ENCODE results near the gene PPP6R3. TPM values are rescaled to one million over a fixed set of nuclear protein-coding genes. Genes with fewer than 3 reads are reported as not detected.

PPP6R3 gene
- total and polyA plus RNA-seq, 2 donors (not counting 3 experiments of a cell fraction or from before 2014, with no cell fraction given), result 31.7 to 98.8 TPM

GRCh38 chr11:68609761-68610160, 149.2 kb downstream of the PPP6R3 start:
- Histone ChIP-seq H3K27ac (ENCODE audit: insufficient read depth, low read depth, low read length) (no peak overlapping the region), H3K4me2 (ENCODE audit: insufficient read depth, low read length) (no peak overlapping the region), H3K79me2 (ENCODE audit: control insufficient read depth, insufficient read depth, low read length) (no peaks in the 10 kb centered on the region), H3K36me3 (ENCODE audit: control insufficient read depth in 2 of 2, extremely low read depth in 1 of 2, insufficient read depth in 2 of 2, low read length in 2 of 2) (peaks cover 31 to 35% of the 10 kb centered on the region in 2 experiments), H3K27me3 (ENCODE audit: control insufficient read depth in 2 of 2, insufficient read depth in 2 of 2, low read length in 2 of 2) (no peaks in the 10 kb centered on the region), H3K9ac (replicated peaks; ENCODE audit: extremely low read depth, insufficient read depth, low read length) (no peak overlapping the region), H3K4me3 (replicated peaks in 1 of 3; ENCODE audit: insufficient read depth in 1 of 3, low read depth in 1 of 3, low read length in 3 of 3) (no peak overlapping the region), H3K9me3 (replicated peaks; ENCODE audit: control insufficient read depth, insufficient read depth, low read length) (no peaks in the 10 kb centered on the region), H3K9me1 (replicated peaks; ENCODE audit: control insufficient read depth, extremely low read depth, insufficient read depth, low read length) (no peaks in the 10 kb centered on the region), H4K20me1 (replicated peaks; ENCODE audit: control insufficient read depth, extremely low read depth, insufficient read depth, low read length) (no peaks in the 10 kb centered on the region), H2AFZ (ENCODE audit: low read depth, low read length) (no peak overlapping the region), H3K4me1 (ENCODE audit: control insufficient read depth, extremely low read depth, insufficient read depth, low read length) (no peaks in the 10 kb centered on the region)
- ChIA-PET CTCF (interaction anchor here (1.2 to 1.8 kb wide), 2 partner anchors 9 to 188 kb away, joined by 5 to 11 read pairs; no protein-coding TSS in a partner anchor), POLR2A (no interaction called here)
- no peak for DNase-seq (ENCODE audit: low read depth, low spot score)
- FAIRE-seq, result no peak
- intact Hi-C loops (cut with micrococcal nuclease), result no loop called here
- no TSS peak for BruUV-seq (replicated peaks)
- dilution Hi-C loops (cut with MboI; ENCODE audit: extremely low pct_ligation_motif_present, low sequenced_read_pairs), result no loop called here
- TF ChIP-seq POLR2A (IDR thresholded peaks at IDR 0.05; ENCODE audit: low read depth, low read length) (no peak), EZH2 (IDR thresholded peaks at IDR 0.05; ENCODE audit: borderline replicate concordance, low read depth, low read length, severe bottlenecking) (no peak), FOS (IDR thresholded peaks at IDR 0.05; ENCODE audit: borderline replicate concordance, insufficient read depth, low read length) (no peak), JUN (IDR thresholded peaks at IDR 0.05; ENCODE audit: borderline replicate concordance, insufficient read depth, insufficient read length, low read depth) (no peak), POLR2AphosphoS5 (IDR thresholded peaks at IDR 0.05; ENCODE audit: insufficient read depth, low read depth, low read length) (no peak), MYC (IDR thresholded peaks at IDR 0.05; ENCODE audit: low read depth, low read length) (no peak), GATA2 (IDR thresholded peaks at IDR 0.05; ENCODE audit: insufficient read depth, insufficient read length, low read depth, low read length) (no peak)
- TF ChIP-seq, protein P1, sequence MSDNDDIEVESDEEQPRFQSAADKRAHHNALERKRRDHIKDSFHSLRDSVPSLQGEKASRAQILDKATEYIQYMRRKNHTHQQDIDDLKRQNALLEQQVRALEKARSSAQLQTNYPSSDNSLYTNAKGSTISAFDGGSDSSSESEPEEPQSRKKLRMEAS (IDR thresholded peaks at IDR 0.05; ENCODE audit: insufficient read depth, insufficient read length), result no peak
- TF ChIP-seq, protein P2, sequence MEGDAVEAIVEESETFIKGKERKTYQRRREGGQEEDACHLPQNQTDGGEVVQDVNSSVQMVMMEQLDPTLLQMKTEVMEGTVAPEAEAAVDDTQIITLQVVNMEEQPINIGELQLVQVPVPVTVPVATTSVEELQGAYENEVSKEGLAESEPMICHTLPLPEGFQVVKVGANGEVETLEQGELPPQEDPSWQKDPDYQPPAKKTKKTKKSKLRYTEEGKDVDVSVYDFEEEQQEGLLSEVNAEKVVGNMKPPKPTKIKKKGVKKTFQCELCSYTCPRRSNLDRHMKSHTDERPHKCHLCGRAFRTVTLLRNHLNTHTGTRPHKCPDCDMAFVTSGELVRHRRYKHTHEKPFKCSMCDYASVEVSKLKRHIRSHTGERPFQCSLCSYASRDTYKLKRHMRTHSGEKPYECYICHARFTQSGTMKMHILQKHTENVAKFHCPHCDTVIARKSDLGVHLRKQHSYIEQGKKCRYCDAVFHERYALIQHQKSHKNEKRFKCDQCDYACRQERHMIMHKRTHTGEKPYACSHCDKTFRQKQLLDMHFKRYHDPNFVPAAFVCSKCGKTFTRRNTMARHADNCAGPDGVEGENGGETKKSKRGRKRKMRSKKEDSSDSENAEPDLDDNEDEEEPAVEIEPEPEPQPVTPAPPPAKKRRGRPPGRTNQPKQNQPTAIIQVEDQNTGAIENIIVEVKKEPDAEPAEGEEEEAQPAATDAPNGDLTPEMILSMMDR (IDR thresholded peaks at IDR 0.05; ENCODE audit: extremely low read depth in 1 of 2, insufficient read depth in 1 of 2, low read depth in 1 of 2, low read length in 2 of 2), result no peak

Measured in endothelial cell of umbilical vein (primary cell).